A549 (cell line): ENCODE measurements around the gene CCDC9. TPM values are rescaled to one million over a fixed set of nuclear protein-coding genes. Genes with fewer than 3 reads are reported as not detected.

Experiments
- BHLHE40 ChIP-seq: IDR thresholded peaks from 2 replicates; pipeline ENCODE4 v1.6.1; 2012; ENCODE audit warnings: low read depth, low read length, inconsistent platforms
- CBX8 ChIP-seq: fragments of 200-600 bp; sonication (generic); IDR thresholded peaks from 2 replicates; pipeline ENCODE4 v1.6.1; 2016
- CHD4 ChIP-seq: fragments of 200-600 bp; sonication (generic); IDR thresholded peaks from 2 replicates; pipeline ENCODE4 v1.6.1; 2016; ENCODE audit warnings: antibody characterized with exemption, mild to moderate bottlenecking, borderline replicate concordance
- EHF ChIP-seq: fragments of 250-450 bp; sonication (Bioruptor Pico); IDR thresholded peaks from 2 replicates; pipeline ENCODE4 v1.5.0; 2020; ENCODE audit warnings: mild to moderate bottlenecking
- EHMT2 ChIP-seq: fragments of 200-600 bp; sonication (generic); IDR thresholded peaks from 2 replicates; pipeline ENCODE4 v1.6.1; 2016; ENCODE audit warnings: antibody characterized with exemption, low read depth, mild to moderate bottlenecking, moderate library complexity
- EP300 ChIP-seq, 2 experiments: fragments of >200 bp; sonication (Bioruptor Twin); formaldehyde crosslinking; IDR thresholded peaks; 2 replicates in 1 of 2; 3 replicates in 1 of 2; pipeline ENCODE4 v1.6.1; 2016 to 2017
- ESRRA ChIP-seq: fragments of 150-350 bp; IDR thresholded peaks from 2 replicates; pipeline ENCODE4 v1.6.1; 2014; ENCODE audit warnings: mild to moderate bottlenecking, low read length, borderline replicate concordance
- FOSB ChIP-seq: fragments of 250-450 bp; sonication (Bioruptor Pico); IDR thresholded peaks from 2 replicates; pipeline ENCODE4 v1.5.0; 2020; ENCODE audit warnings: mild to moderate bottlenecking, moderate library complexity
- GATA3 ChIP-seq: IDR thresholded peaks from 2 replicates; pipeline ENCODE4 v1.6.1; 2012; ENCODE audit warnings: borderline replicate concordance
- HDAC2 ChIP-seq: fragments of 200-600 bp; sonication (generic); IDR thresholded peaks from 2 replicates; pipeline ENCODE4 v1.6.1; 2016
- JUN ChIP-seq, 2 experiments: fragments of >200 bp; sonication (Bioruptor Twin); formaldehyde crosslinking; IDR thresholded peaks; 2 replicates in 1 of 2; 3 replicates in 1 of 2; pipeline ENCODE4 v1.6.1; 2016 to 2017
- JUNB ChIP-seq: fragments of >200 bp; sonication (Bioruptor Twin); formaldehyde crosslinking; IDR thresholded peaks from 2 replicates; pipeline ENCODE4 v1.6.1; 2016
- KDM1A ChIP-seq: fragments of 200-600 bp; sonication (generic); IDR thresholded peaks from 2 replicates; pipeline ENCODE4 v1.6.1; 2016; ENCODE audit warnings: low read depth, mild to moderate bottlenecking
- MAZ ChIP-seq: fragments of 150-350 bp; IDR thresholded peaks from 2 replicates; pipeline ENCODE4 v1.6.1; 2014; ENCODE audit warnings: antibody characterized with exemption, low read depth, low read length, borderline replicate concordance
- NR3C1 ChIP-seq: fragments of >200 bp; sonication (Bioruptor Twin); formaldehyde crosslinking; IDR thresholded peaks from 3 replicates; pipeline ENCODE4 v1.6.1; 2017
- PHF8 ChIP-seq: fragments of 200-600 bp; sonication (generic); IDR thresholded peaks from 2 replicates; pipeline ENCODE4 v1.6.1; 2016; ENCODE audit warnings: low read depth, mild to moderate bottlenecking, antibody characterized with exemption, moderate library complexity, borderline replicate concordance
- RARB ChIP-seq: fragments of 250-450 bp; sonication (Bioruptor Pico); IDR thresholded peaks from 2 replicates; pipeline ENCODE4 v1.8.0; 2021; ENCODE audit warnings: mild to moderate bottlenecking, moderate library complexity
- SMC3 ChIP-seq: fragments of >200 bp; sonication (Bioruptor Twin); formaldehyde crosslinking; IDR thresholded peaks from 3 replicates; pipeline ENCODE4 v1.6.1; 2018; ENCODE audit warnings: inconsistent platforms
- SREBF2 ChIP-seq: fragments of 450-650 bp; IDR thresholded peaks from 2 replicates; pipeline ENCODE4 v1.6.1; 2014; ENCODE audit warnings: mild to moderate bottlenecking, moderate library complexity
- TP53 ChIP-seq: fragments of 250-450 bp; sonication (Bioruptor Pico); IDR thresholded peaks from 2 replicates; pipeline ENCODE4 v1.5.0; 2021; ENCODE audit warnings: mild to moderate bottlenecking, moderate library complexity
- ZC3H11A ChIP-seq: fragments of 450-650 bp; IDR thresholded peaks from 2 replicates; pipeline ENCODE4 v1.6.1; 2014; ENCODE audit warnings: antibody characterized with exemption, mild to moderate bottlenecking
- ZNF302 ChIP-seq: fragments of 250-450 bp; sonication (Bioruptor Pico); IDR thresholded peaks from 2 replicates; pipeline ENCODE4 v1.9.0; 2021; ENCODE audit warnings: inconsistent platforms, mild to moderate bottlenecking, moderate library complexity
- ZSCAN20 ChIP-seq: fragments of 250-450 bp; sonication (Bioruptor Pico); IDR thresholded peaks from 2 replicates; pipeline ENCODE4 v1.8.0; 2022; ENCODE audit warnings: mild to moderate bottlenecking, moderate library complexity
- polyA plus RNA-seq, 4 experiments: library from polyadenylated mRNA; depleted of rRNA in 3 of 4; stranded (reverse); fragments of >200 nt; fragmentation: RNase III in 1 of 4; extraction: RNeasy Plus Mini Kit Qiagen cat#74134 plus additional on column Dnase treatment in 1 of 4; gene quantifications; 2 replicates in 3 of 4; 3 replicates in 1 of 4; pipeline ENCODE4 v1.2.3, GENCODE V29; 2011 to 2017
- TF ChIP-seq, protein P1 (sequence below): IDR thresholded peaks from 2 replicates; pipeline ENCODE4 v1.6.1; 2012
- TF ChIP-seq, protein P2 (sequence below): IDR thresholded peaks from 2 replicates; pipeline ENCODE4 v1.6.1; 2012; ENCODE audit warnings: low read depth, borderline replicate concordance
- TF ChIP-seq, protein P3 (sequence below): fragments of 250-450 bp; sonication (Bioruptor Pico); IDR thresholded peaks from 2 replicates; pipeline ENCODE4 v1.5.0; 2021; ENCODE audit warnings: mild to moderate bottlenecking, moderate library complexity, borderline replicate concordance
- TF ChIP-seq, protein P4 (sequence below): fragments of >200 bp; sonication (Bioruptor Twin); formaldehyde crosslinking; IDR thresholded peaks from 3 replicates; pipeline ENCODE4 v1.5.1; 2016
- TF ChIP-seq, protein P5 (sequence below): fragments of 200-600 bp; sonication (generic); IDR thresholded peaks from 2 replicates; pipeline ENCODE4 v1.6.1; 2016; ENCODE audit warnings: antibody characterized with exemption, mild to moderate bottlenecking, moderate library complexity
- TF ChIP-seq, protein P6 (sequence below): fragments of >200 bp; sonication (Bioruptor Twin); formaldehyde crosslinking; IDR thresholded peaks from 3 replicates; pipeline ENCODE4 v1.6.1; 2016

The CCDC9 gene
- polyA plus RNA-seq, 2 of the 4 experiments (the other 2 are of a cell fraction): 9.4 to 24.6 TPM

DNA sequence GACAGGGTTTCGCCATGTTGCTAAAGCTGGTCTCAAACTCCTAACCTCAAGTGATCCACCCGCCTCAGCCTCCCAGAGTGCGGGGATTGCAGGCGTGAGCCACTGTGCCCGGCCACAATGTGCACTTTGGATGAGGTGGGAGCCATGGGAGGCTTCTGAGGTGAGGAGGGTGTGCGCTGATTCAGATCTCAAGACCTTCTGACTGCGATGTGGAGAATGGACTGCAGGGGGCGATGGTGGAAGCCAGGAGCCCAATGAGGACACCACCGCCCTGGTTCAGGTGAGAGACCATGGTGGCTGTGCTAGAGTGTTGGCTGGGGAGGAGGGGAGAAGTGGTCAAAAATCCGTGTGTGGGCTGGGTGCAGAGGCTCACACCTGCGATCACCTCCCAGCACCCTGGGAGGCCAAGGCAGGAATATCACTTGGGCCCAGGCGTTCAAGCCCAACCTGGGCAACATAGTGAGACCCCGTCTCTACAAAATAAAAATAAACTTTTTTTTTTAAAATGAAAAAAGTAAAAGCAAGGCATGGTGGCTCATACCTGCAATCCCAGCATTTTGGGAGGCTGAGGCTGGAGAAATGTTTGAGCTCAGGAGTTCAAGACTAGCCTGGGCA, 24.0 kb downstream of the CCDC9 start (continued):
- TF ChIP-seq, protein P1, sequence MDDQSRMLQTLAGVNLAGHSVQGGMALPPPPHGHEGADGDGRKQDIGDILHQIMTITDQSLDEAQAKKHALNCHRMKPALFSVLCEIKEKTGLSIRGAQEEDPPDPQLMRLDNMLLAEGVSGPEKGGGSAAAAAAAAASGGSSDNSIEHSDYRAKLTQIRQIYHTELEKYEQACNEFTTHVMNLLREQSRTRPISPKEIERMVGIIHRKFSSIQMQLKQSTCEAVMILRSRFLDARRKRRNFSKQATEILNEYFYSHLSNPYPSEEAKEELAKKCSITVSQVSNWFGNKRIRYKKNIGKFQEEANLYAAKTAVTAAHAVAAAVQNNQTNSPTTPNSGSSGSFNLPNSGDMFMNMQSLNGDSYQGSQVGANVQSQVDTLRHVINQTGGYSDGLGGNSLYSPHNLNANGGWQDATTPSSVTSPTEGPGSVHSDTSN: no peak
- TF ChIP-seq FOSB (CRISPR knock-in tag) (no peak), SREBF2 (no peak), EP300 (IDR thresholded peaks at IDR 0.05) (no peak), SMC3 (peak; percentile 26; the same call in 1 of the 3 replicates), PHF8 (no peak), ZNF302 (CRISPR knock-in tag) (no peak), BHLHE40 (no peak), ZC3H11A (no peak), HDAC2 (no peak), GATA3 (no peak), NR3C1 (no peak), JUNB (no peak), RARB (CRISPR knock-in tag) (no peak), ESRRA (no peak), EHMT2 (no peak), EHF (CRISPR knock-in tag) (no peak), CHD4 (no peak), JUN (IDR thresholded peaks at IDR 0.05) (no peak), CBX8 (no peak), ZSCAN20 (CRISPR knock-in tag) (no peak), TP53 (CRISPR knock-in tag) (no peak), KDM1A (0 out of 2 replicates have a peak, but pooled peaks have one; percentile 69), MAZ (no peak)
- TF ChIP-seq, protein P2, sequence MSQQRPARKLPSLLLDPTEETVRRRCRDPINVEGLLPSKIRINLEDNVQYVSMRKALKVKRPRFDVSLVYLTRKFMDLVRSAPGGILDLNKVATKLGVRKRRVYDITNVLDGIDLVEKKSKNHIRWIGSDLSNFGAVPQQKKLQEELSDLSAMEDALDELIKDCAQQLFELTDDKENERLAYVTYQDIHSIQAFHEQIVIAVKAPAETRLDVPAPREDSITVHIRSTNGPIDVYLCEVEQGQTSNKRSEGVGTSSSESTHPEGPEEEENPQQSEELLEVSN: no peak
- TF ChIP-seq, protein P3, sequence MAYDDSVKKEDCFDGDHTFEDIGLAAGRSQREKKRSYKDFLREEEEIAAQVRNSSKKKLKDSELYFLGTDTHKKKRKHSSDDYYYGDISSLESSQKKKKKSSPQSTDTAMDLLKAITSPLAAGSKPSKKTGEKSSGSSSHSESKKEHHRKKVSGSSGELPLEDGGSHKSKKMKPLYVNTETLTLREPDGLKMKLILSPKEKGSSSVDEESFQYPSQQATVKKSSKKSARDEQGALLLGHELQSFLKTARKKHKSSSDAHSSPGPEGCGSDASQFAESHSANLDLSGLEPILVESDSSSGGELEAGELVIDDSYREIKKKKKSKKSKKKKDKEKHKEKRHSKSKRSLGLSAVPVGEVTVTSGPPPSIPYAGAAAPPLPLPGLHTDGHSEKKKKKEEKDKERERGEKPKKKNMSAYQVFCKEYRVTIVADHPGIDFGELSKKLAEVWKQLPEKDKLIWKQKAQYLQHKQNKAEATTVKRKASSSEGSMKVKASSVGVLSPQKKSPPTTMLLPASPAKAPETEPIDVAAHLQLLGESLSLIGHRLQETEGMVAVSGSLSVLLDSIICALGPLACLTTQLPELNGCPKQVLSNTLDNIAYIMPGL: no peak
- TF ChIP-seq, protein P4, sequence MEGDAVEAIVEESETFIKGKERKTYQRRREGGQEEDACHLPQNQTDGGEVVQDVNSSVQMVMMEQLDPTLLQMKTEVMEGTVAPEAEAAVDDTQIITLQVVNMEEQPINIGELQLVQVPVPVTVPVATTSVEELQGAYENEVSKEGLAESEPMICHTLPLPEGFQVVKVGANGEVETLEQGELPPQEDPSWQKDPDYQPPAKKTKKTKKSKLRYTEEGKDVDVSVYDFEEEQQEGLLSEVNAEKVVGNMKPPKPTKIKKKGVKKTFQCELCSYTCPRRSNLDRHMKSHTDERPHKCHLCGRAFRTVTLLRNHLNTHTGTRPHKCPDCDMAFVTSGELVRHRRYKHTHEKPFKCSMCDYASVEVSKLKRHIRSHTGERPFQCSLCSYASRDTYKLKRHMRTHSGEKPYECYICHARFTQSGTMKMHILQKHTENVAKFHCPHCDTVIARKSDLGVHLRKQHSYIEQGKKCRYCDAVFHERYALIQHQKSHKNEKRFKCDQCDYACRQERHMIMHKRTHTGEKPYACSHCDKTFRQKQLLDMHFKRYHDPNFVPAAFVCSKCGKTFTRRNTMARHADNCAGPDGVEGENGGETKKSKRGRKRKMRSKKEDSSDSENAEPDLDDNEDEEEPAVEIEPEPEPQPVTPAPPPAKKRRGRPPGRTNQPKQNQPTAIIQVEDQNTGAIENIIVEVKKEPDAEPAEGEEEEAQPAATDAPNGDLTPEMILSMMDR: peak; percentile 45
- TF ChIP-seq, protein P5, sequence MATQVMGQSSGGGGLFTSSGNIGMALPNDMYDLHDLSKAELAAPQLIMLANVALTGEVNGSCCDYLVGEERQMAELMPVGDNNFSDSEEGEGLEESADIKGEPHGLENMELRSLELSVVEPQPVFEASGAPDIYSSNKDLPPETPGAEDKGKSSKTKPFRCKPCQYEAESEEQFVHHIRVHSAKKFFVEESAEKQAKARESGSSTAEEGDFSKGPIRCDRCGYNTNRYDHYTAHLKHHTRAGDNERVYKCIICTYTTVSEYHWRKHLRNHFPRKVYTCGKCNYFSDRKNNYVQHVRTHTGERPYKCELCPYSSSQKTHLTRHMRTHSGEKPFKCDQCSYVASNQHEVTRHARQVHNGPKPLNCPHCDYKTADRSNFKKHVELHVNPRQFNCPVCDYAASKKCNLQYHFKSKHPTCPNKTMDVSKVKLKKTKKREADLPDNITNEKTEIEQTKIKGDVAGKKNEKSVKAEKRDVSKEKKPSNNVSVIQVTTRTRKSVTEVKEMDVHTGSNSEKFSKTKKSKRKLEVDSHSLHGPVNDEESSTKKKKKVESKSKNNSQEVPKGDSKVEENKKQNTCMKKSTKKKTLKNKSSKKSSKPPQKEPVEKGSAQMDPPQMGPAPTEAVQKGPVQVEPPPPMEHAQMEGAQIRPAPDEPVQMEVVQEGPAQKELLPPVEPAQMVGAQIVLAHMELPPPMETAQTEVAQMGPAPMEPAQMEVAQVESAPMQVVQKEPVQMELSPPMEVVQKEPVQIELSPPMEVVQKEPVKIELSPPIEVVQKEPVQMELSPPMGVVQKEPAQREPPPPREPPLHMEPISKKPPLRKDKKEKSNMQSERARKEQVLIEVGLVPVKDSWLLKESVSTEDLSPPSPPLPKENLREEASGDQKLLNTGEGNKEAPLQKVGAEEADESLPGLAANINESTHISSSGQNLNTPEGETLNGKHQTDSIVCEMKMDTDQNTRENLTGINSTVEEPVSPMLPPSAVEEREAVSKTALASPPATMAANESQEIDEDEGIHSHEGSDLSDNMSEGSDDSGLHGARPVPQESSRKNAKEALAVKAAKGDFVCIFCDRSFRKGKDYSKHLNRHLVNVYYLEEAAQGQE: no peak
- TF ChIP-seq, protein P6, sequence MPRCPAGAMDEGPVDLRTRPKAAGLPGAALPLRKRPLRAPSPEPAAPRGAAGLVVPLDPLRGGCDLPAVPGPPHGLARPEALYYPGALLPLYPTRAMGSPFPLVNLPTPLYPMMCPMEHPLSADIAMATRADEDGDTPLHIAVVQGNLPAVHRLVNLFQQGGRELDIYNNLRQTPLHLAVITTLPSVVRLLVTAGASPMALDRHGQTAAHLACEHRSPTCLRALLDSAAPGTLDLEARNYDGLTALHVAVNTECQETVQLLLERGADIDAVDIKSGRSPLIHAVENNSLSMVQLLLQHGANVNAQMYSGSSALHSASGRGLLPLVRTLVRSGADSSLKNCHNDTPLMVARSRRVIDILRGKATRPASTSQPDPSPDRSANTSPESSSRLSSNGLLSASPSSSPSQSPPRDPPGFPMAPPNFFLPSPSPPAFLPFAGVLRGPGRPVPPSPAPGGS: no peak
